IPS-11a (cell line): Measurements from ENCODE around the gene CIROP.

ENCODE experiments used
- H3K4me3 ChIP-seq: one replicate; pipeline ENCODE4 v1.5.1; 2013; ENCODE audit warnings: low read depth, low read length, control low read depth

The CIROP gene

GRCh38 chr14:23095196-23096108 lies 9.3 kb downstream of the CIROP start, which contains the start of gene C14orf119:
Gene C14orf119, plus strand, starts transcription at chr14:23095505. Its CDS starts 2,154 bp downstream, at chr14:23097659.
- peak within 1 kb of the TSS; percentile 99 for H3K4me3 ChIP-seq

- H3K4me3 ChIP-seq: peak within 1 kb of the TSS; percentile 99
Measured at GRCh38 chr14:23094666-23095195, 10.1 kb downstream of the CIROP start, which contains the start of gene ACIN1. Gene ACIN1, minus strand, starts transcription at chr14:23095136. Its CDS starts 24 bp downstream, at chr14:23095112.

GRCh38 chr14:23093991-23094665 lies 10.7 kb downstream of the CIROP start:
- peak overlapping the region; percentile 99 for H3K4me3 ChIP-seq

GRCh38 chr14:23093526-23093925 lies 11.3 kb downstream of the CIROP start:
- H3K4me3 ChIP-seq: peak overlapping the region; percentile 99

GRCh38 chr14:23093104-23093503 lies 11.7 kb downstream of the CIROP start:
- no peak overlapping the region for H3K4me3 ChIP-seq

- H3K4me3 ChIP-seq: no peak overlapping the region
Measured at GRCh38 chr14:23091294-23092225, 13.2 kb downstream of the CIROP start.

GRCh38 chr14:23090254-23090636 lies 14.5 kb downstream of the CIROP start:
- no peak overlapping the region for H3K4me3 ChIP-seq

- H3K4me3 ChIP-seq: no peak overlapping the region
Measured at GRCh38 chr14:23089498-23090253, 15.1 kb downstream of the CIROP start.

- H3K4me3 ChIP-seq: no peak overlapping the region
Measured at GRCh38 chr14:23086565-23086964, 18.2 kb downstream of the CIROP start.

GRCh38 chr14:23085458-23085857 lies 19.3 kb downstream of the CIROP start:
- H3K4me3 ChIP-seq: no peak overlapping the region

- no peak overlapping the region for H3K4me3 ChIP-seq
Measured at GRCh38 chr14:23080474-23080873, 24.3 kb downstream of the CIROP start.

GRCh38 chr14:23079716-23080115 lies 25.1 kb downstream of the CIROP start:
- H3K4me3 ChIP-seq: no peak overlapping the region

GRCh38 chr14:23078692-23079116 lies 26.1 kb downstream of the CIROP start:
- no peak overlapping the region for H3K4me3 ChIP-seq

GRCh38 chr14:23077962-23078361 lies 26.8 kb downstream of the CIROP start:
- no peak overlapping the region for H3K4me3 ChIP-seq

- no peak overlapping the region for H3K4me3 ChIP-seq
Measured at GRCh38 chr14:23076785-23077408, 27.9 kb downstream of the CIROP start.

GRCh38 chr14:23074906-23075305 lies 29.9 kb downstream of the CIROP start:
- H3K4me3 ChIP-seq: no peak overlapping the region

GRCh38 chr14:23071921-23072539 lies 32.8 kb downstream of the CIROP start:
- no peak overlapping the region for H3K4me3 ChIP-seq

- H3K4me3 ChIP-seq: peak overlapping the region; percentile 96
Measured at GRCh38 chr14:23071244-23071920, 33.4 kb downstream of the CIROP start.
